HG03558 (cell line): ENCODE results near the gene PPP1R9B.

ENCODE experiments used
- ATAC-seq: cut with Tn5 transposase; IDR thresholded peaks from one replicate; pipeline ENCODE4 v1.9.1; 2021; ENCODE audit warnings: moderate number of reproducible peaks; ENCODE audit not compliant: unreplicated experiment; ENCODE audit errors: extremely low read depth

PPP1R9B gene

DNA sequence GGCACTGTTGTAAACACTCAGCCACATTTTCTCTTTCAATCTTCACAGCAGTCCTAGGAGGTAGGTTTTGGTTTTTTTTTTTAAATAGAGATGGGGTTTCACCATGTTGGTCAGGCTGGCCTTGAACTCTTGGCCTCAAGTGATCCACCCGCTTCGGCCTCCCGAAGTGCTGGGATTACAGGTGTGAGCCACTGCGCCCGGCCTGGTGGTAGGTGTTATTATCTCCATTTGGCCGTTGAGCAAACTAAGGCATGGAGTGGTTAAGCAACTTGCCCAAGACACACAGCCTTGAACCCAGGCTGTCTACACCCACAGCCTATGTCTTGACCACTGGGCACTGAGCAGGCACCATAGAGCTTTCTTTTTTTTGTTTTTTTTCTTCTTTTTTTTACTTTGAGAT is 24.0 kb upstream of the PPP1R9B start:
- ATAC-seq, result no peak

DNA sequence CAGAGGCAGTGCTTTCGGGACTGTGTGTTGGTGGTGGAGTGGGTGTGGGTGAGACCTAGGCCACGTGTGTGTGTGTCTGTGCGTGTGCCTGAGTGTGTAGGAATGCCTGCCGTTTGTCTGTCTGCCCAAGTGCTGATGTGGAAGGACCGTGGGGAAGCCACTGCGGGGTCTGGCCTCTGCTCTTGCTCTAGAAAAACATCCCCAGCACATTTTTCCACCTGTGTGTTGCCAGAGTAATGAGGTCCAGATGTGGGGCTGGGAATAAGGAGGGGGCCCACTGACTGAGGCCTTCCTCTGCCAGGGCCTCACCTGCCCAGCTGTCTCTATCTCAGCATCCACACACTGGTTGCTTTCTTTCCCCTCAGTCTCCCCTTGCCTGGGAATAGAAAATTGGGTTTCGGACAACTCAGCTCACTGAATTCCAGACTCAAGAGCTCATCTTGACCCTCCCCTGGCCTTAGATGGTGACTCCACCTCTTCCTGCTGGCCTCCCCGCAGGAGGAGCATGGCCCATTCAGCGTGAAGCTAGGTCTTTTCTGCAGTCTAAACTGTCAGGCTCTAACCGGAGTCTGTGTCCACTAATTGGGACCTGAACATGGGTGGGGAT is 23.0 kb upstream of the PPP1R9B start:
- no peak for ATAC-seq

DNA sequence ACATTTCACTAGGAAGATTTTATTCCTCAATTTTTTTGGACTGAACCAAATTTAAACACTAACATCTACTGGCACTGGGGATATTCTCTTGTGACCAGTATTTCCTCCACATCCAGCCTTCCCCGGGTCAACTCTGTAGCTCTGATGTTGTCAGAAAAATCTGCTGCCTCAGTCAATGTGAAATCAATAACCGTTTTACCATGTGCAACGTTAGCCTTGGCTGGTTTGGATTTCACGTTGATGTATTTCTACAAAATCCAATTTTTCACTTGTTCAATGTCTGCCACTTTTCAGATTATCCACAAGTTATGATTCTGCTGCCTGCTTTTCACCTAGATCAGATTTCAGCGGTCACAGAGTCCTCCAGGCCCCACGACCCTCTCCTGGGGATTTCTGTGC is 22.5 kb upstream of the PPP1R9B start:
- no peak for ATAC-seq

DNA sequence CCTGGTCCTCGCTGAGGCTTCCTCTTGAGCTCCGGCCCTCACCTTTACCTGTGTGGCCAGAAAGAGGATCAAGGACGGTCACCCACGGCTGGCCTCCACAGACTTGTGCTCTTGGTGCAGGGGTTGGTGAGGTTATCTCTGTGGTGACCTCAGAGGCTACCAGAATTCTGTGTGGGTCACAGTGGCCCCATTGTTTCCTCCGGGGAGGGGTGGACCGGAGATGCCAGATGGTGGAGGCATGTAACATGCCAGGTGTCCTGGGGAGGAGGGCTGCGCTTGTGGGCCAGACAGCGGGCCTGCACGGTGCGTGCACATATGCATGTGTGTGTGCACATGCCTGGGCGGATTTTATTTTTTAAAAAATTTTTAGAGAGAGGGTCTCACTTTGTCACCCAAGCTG is 21.7 kb upstream of the PPP1R9B start:
- ATAC-seq, result no peak

DNA sequence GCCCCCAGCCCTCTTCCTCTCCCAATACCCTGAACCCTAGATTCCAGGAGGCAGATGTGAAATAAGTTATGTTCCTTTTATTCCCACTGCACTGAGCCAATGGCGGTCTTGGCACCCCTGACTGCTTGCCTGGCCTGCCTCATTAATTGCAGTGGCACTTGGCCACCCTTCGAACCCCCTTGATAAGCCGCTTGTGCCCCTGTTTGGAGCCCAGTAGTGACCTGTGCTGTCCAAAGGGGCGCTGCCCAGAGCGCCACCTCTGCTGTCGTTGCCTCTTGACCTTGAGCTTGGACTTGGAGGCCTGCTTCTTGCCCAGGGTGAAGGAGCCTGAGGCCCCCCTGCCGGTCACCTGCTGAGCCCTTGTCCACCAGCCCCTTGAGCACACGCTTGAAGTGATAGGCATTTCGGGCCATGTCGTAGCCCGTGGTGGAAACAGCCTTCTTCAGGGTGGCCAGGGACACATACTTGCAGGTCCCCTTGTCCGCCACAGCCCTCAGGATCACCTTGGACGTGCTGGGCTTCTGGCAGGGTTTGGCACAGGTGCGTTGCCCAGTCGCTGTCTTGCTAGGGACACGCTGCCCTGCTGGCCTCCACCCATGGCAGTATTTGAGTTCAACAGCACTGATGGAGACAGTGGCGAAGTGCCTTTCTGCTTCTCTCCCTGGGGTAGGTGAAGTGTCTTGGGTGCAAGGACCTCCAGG is 21.0 kb upstream of the PPP1R9B start:
- ATAC-seq, result no peak

DNA sequence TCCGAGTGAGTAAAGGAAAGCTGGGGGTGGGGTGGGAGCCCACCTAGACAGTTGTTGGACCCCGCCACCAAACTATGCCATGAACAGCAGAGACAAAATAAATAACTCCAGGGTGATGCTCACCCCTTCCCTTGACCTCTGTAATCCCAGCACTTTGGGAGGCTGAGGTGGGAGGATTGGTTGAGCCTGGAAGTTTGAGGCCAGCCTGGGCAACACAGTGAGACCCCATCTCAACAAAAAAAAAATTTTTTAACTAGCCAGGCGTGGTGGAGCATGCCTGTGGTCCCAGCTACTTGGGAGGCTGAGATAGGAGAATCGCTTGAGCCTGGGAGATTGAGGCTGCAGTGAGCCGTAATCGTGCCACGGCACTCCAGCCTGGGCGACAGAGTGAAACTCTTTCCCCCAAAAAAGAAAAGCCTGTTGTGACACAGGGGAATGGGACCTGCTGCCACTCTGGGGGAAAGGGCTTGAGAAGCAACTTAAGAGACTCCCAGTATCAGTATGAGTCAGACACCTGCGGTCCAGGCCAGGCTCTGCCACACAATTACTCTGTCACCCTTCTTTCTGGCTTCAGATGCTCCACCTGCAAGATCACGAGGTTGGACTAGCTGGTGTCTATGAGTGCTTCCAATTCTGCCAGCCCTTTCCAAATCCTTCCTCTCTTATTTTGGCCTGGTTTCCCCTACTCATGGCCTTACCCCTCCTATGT is 20.3 kb upstream of the PPP1R9B start:
- no peak for ATAC-seq

DNA sequence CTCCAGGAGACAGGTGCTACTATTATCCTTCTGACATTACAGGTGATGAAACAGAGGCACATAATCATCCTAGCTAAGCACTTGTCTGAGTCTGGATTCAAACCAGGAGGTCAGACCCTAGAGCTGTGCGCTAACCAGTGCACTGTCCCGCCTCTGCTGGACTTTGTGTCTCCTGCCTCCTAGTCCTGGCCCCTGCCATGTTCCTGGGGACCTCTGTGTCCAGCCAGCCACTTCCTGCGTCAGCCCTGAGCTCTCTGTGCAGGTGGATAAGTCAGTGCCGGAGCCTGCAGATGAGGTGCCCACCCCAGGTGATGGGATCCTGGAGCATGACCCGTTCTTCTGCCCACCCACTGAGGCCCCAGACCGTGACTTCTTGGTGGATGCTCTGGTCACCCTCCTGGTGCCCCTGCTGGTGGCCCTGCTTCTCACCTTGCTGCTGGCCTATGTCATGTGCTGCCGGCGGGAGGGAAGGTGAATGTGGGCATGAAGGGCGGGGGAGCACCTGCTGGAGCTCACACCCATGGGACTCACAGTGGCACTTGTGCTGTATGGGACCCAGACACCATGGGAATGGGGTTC is 19.5 kb upstream of the PPP1R9B start:
- no peak for ATAC-seq

DNA sequence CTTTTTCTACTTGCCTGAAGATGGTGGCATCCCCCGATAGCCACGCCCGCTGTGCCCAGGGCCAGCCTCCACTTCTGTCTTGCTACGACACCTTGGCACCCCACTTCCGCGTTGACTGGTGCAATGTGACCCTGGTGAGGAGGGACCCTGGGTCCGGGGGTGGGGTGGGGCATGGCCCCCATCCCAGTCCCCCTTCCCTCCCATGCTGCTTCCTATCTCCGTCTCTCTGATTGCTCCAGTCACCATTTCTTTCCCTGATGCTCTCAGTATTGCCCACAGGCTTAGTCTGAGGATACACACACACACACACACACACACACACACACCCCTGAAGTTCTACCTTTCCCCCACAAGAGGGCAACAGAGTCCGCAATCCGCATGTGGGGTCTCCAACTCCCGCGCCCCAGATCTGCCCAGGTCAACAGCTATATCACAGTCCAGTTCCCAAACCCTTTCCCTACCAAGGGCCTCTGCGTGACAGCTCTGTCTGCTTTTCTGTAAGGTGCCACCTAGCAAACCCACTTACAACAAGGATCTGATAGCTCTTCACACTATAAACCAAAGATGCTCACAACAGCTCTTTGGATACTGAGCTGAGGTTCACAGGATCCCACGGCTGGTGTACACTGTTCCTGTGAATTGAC is 18.8 kb upstream of the PPP1R9B start:
- ATAC-seq, result no peak

DNA sequence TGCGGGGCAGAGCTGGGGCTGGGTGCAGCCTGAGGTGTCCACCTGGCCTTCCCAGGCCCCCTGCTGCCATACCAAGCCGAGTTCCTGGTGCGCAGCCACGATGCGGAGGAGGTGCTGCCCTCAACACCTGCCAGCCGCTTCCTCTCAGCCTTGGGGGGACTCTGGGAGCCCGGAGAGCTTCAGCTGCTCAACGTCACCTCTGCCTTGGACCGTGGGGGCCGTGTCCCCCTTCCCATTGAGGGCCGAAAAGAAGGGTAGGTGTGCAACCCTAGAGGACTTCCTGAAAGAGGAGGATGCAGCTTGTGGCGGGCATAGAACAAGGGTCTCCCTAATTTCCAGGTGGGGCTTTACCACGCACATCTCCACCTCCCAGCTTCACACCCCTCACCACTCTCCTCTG is 17.8 kb upstream of the PPP1R9B start:
- ATAC-seq, result no peak

DNA sequence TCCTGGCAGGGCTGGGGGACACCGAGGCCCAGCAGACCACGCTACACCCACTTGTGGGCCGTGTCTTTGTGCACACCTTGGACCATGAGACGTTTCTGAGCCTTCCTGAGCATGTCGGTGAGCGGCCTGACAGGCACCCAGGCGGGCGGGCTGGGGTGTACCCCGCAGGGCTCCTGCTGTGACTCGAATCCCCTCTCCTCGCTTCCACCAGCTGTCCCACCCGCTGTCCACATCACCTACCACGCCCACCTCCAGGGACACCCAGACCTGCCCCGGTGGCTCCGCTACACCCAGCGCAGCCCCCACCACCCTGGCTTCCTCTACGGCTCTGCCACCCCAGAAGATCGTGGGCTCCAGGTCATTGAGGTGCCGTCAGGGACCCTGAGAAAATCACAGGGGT is 16.9 kb upstream of the PPP1R9B start:
- ATAC-seq, result no peak

DNA sequence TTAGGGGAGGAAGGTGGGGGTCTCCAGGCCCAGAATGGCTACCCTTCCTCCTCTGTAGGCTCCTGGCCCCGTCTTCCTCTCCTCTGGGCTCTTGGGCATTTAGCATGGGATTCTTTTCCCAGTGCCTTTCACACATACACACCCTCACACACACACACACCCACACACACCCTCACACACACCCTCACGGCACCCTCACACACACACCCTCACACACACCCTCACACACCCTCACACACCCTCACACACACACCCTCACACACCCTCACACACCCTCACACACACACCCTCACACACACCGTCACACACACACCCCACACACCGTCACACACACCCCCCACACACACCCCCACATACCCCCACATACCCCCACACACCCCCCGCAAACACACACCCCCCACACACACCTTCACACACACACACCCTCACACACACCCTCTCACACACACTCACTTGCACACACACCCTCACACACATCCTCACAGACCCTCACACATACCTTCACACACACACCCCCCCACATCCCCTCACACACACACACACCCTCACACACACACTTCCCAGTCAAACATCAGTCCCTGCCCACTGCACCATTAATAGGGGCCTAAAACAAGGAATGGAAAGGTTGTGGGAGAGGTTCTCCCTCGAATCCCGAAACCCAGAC is 16.2 kb upstream of the PPP1R9B start:
- no peak for ATAC-seq

DNA sequence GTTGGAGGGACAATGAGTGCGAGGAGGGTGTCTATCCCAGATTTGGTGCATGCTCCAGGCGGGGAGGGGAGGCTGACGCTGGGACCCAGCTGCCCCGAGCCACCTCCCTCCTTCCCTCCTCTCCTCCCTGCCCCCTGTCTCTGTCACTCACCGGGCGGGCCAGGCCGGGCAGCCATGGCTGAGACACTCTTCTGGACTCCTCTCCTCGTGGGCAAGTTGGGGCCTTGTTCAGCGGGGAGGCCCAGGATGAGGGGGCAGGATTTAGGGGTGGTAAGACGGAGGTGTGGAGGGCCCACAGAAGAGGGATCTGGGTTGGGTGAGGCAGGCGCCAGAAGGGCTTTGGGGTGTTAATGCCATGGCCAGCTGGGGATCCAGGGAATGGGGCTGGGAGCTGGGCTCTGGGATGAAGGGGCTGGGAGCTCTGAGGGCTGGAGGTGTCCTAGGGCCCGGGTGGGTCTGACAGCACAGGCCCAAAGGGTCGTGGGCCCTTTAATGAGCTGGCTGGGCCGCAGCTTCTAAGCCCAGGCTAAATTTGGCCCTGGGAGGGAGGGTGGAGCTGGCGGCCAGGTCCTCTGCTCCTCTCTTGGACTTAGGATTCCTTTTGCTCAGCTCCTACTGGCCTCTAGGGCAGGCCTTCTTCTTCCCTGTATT is 15.5 kb upstream of the PPP1R9B start, which contains the start of gene SGCA:
TSS of gene SGCA (plus strand) at position 139 of the 651 bp plus-strand sequence. CDS start at position 175, 36 bp downstream.
- ATAC-seq, result no peak

DNA sequence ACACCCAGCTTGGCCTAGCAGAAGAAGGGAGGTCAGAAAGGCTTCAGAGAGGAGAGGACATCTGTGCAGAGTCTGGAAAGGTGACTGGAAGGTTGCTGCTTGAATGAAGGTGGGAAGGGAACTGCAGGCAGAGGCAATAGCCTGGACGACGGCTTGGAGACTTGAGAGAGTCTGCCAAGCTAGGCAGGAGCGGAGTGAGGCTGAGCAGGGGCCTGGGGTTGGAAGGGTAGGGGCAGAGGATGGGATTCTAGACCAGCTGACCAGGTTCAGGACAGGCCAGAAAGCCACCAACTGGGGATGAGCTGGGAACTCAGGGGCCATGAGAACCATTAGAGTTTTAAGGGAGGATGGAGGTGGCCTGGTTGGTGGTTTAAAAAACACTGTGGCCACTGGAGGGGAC is 15.0 kb upstream of the PPP1R9B start:
- no peak for ATAC-seq

DNA sequence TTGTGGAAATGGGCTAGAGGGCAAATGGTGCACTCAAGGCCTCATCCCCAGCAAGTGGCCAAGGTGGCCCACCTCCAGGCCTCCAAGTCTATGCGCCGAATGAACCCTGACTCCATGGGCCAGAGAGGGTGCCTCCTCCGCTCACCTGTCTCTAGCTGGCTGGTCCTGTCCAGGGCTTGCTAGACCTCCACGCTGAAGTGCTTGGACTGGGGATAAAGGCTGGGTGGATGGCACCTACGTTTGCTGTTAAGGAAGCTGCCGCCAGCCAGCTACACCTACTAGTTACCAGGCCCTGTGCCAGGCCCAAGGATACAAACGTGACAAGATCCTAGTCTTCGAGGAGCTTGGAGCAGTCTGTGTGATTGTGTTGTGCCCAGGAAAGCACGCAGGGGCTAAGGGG is 14.6 kb upstream of the PPP1R9B start:
- ATAC-seq, result no peak

DNA sequence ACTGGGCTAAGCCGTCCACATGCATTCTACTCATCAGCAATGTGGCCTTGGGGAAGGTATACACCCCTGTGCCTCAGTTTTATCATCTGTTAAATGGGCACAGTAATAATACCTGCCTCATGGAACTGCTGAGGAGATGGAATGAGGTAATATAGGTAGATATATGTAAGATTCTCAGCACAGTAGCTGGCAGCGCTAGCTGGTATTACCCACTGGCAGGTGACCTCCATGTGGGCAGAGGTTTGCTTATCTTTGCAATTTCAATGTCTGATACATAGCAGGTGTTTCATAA is 14.2 kb upstream of the PPP1R9B start:
- ATAC-seq, result no peak

DNA sequence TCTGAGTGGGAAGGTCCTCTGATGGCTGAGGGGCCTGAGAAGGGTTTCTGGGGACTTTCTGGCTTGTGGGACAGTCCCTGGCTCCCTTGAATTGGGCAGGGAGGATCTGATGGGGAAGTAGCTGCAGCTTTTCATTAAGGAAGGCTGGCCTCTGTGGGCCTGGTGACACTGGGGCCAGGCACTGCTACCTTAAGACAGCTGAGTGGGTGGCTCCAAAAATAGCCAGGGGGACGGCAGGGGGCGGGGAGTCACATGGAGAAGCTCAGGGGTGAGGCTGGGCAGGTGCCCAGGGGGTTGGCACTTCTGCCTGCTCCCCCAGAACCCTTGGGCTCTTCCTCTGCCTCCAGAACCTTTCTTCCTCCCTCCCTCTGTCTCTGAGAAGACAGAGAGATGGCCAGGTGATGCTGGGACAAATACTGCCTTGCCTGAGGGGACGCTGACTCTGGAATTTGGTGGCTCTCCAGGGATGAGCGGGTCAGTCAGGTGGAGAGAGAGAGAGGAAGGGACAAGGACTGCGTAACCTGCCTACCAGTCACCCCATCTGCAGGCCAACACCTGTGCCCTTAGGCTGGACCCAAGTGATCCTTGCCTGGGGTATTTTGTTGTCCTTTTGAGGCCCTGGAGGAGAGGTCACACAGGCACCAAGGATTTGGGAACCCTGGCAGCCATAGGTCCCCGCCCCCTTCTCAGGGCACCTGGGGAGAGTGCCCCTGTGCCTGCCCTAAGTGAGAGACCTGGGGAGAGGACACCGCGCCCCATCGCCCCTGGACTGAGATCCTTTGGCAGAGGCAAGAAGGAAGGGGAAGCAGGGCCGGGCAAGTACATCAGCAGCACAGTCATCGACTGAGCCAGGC is 13.6 kb upstream of the PPP1R9B start:
- no peak for ATAC-seq

DNA sequence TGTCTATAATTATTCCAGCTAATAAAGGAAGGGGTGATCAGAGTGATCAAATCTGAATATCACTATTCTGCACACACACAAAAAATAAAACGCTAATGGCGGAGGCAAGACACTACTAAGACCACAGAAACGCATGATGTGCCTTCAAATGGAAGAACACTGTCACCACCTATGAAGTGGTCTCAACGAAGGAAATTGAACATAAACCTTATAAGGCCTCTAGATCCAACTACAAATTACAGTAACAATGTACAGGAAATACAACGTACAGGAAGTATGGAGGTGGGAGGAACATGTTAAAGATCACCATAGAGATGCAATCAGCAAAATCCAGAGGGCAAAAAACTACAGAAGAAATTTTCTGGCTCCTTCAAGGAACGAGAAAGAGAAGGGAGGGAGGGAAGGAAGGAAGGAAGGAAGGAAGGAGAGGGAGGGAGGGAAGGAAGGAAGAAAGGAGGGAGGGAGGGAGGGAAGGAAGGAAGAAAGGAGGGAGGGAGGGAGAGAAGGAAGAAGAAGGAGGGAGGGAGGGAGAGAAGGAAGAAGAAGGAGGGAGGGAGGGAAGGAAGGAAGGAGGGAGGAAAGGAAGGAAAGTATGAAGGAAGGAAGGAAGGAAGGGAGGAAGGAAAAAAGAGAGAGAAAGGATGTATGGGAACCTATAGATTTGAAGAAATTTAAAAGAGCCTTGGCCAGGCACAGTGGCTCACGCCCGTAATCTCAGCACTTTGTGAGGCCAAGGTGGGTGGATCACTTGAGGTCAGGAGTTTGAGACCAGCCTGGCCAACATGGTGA is 12.2 kb upstream of the PPP1R9B start:
- no peak for ATAC-seq

DNA sequence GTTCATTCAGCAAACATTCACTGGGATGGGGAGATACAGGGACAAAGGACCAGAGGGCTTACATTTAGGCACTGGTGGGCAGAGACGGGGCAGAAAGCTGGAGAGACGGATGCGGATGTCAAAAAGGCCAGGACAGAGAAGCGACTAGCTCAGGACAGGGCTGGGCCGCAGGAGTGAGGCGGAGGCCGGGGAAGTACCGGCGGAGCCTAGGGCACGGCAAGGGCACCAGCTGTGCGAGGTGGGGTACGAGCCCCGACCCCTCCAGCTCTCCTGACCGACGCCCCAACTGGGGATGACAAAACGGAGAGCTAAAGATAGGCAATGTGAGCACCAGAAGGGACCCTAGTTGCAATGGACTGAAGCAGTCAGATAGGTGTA is 11.4 kb upstream of the PPP1R9B start:
- no peak for ATAC-seq
